Heart right ventricle (tissue), 16 donors: ENCODE data around the gene SDCCAG8. TPM values are rescaled to one million over a fixed set of nuclear protein-coding genes. Genes with fewer than 3 reads are reported as not detected.
"Not testable (repeated sequence)": the region's sequence is repeated elsewhere in the genome, so short reads cannot be mapped to it uniquely, and the experiment has no call there.

Experiments used
- ATAC-seq, 8 donors: fragments of 200-7000 bp; cut with Tn5 transposase; one replicate each; pipeline ENCODE4 v1.9.1; 2020; ENCODE audit warnings: mild to moderate bottlenecking in 8 of 8, moderate library complexity in 8 of 8, moderate number of reproducible peaks in 1 of 8
- DNase-seq, 2 donors: peaks; one replicate each; pipeline ENCODE4 v3.0.0-alpha.2; 2020
- H3K27ac ChIP-seq, 10 donors: fragments of 200-600 bp; sonication (generic) in 2 of 10; one replicate each; pipeline versions ENCODE4 v1.5.0 to v1.8.0; 2020 to 2022; ENCODE audit warnings: mild to moderate bottlenecking in 3 of 10
- H3K27me3 ChIP-seq, 7 donors: fragments of 200-600 bp; one replicate each; pipeline ENCODE4 v1.8.0; 2021 to 2022; ENCODE audit warnings: mild to moderate bottlenecking in 2 of 7
- H3K36me3 ChIP-seq, 9 donors: fragments of 200-600 bp; sonication (generic) in 1 of 9; one replicate each; pipeline versions ENCODE4 v1.5.0 to v1.8.0; 2020 to 2022; ENCODE audit warnings: mild to moderate bottlenecking in 2 of 9
- H3K4me1 ChIP-seq, 9 donors: fragments of 200-600 bp; sonication (generic) in 1 of 9; one replicate each; pipeline versions ENCODE4 v1.5.0 to v1.8.0; 2020 to 2022; ENCODE audit warnings: mild to moderate bottlenecking in 4 of 9
- H3K4me3 ChIP-seq, 10 donors: fragments of 200-600 bp; sonication (generic) in 2 of 10; one replicate each; pipeline versions ENCODE4 v1.5.0 to v1.8.0; 2020 to 2022; ENCODE audit warnings: mild to moderate bottlenecking in 7 of 10, moderate library complexity in 2 of 10
- H3K9me3 ChIP-seq, 11 donors: fragments of 200-600 bp in 10 of 11; sonication (generic) in 2 of 11; one replicate each; pipeline versions ENCODE4 v1.5.0 to v1.8.0; 2013 to 2022; ENCODE audit warnings: mild to moderate bottlenecking in 2 of 11, control low read depth in 1 of 11, moderate library complexity in 1 of 11
- CTCF ChIP-seq, 9 donors: fragments of 200-600 bp; sonication (generic) in 2 of 9; IDR thresholded peaks; one replicate each; pipeline versions ENCODE4 v1.5.0 to v1.8.0; 2021 to 2022; ENCODE audit warnings: antibody characterized with exemption in 9 of 9, mild to moderate bottlenecking in 5 of 9, moderate library complexity in 1 of 9
- WGBS, 2 donors: extraction: QIAGEN DNeasy Blood & Tissue Kit; methylation state at CpG; one replicate each; pipeline ENCODE4 v1.1.7; 2013; ENCODE audit warnings: inconsistent platforms in 1 of 2; 5-methylcytosine and 5-hydroxymethylcytosine counted together
- intact Hi-C, 10 donors: fragments of 100-400 bp; cut with DNase I; formaldehyde crosslinking; loops; one replicate each; pipeline versions ENCODE4 v1.11.1 to v1.14.2; 2022
- long read RNA-seq, 3 donors: library from polyadenylated mRNA; unstranded; transcript quantifications; one replicate each; pipeline ENCODE4 v2.0.0, GENCODE V29; 2020 to 2021
- polyA plus RNA-seq, 2 donors: library from polyadenylated mRNA; stranded (reverse); fragments of 200-250 nt; gene quantifications; one replicate each; pipeline ENCODE4 v1.2.3, GENCODE V29; 2013
- total RNA-seq, 10 donors: library from RNA; stranded (reverse); fragmentation: NEBNext Ultra II Directional in 3 of 10; extraction: Animal tissue kit (Norgen Biotek cat#: 25700) in 3 of 10; gene quantifications; one replicate each; pipeline versions ENCODE4 v1.2.1 to v1.2.4, GENCODE V29; 2021 to 2023
- donor health status: Arrhythmogenic right ventricular cardiomyopathy.
- donor health status: ischemic (EF 13 %, LVEDD 7.1; RV severe dilation, severe dysfunction).
- donor health status: healthy with polysubstance abuse.
- donor health status: DM: no; HTN: yes; CAD: no.
- donor health status: DM: no; HTN: no; CAD: no.
- donor health status: ischemic (EF 25% LVEDD 6.9; RV normal size, moderate dysfunction).
- donor health status: ischemic (EF 25% LVEDD 5.7; RV mildly dilated, moderate dysfunction).
- donor health status: healthy.
- donor health status: DM: yes; HTN: yes; CAD: no.
- donor health status: Ischemic cardiomyopathy.
- donor health status: ischemic (EF 35%, LVEDD 5.7; RV mildly dilated, moderate dysfunction).
- donor health status: nonischemic (EF 11% LVEDD 7.7; RV severe dilation, severe dysfunction).
- donor health status: DM: yes; HTN: yes; CAD: no.
- donor health status: PGD.
- donor health status: ischemic (EF 29% LVEDD 5.4; RV normal size, mild dysfunction).
- donor health status: nonischemic (EF 23%, LVEDD 6.1; RV moderate dilation, normal function).

SDCCAG8 gene
- total RNA-seq (10 to 100 TPM; 17.0 to 37.1 (median 29.1) TPM), polyA plus RNA-seq (10 to 100 TPM in 1 of 2 donors, 1 to 10 TPM in 1; 7.7 to 20.3 TPM)
- long read RNA-seq, donor 1, partial matches to known transcripts: 1 of 18 reads
- long read RNA-seq, donor 1, other reads (novel, unspliced or antisense): 17 of 18 reads
- long read RNA-seq, donor 2, partial matches to known transcripts: 0 of 16 reads
- long read RNA-seq, donor 2, other reads (novel, unspliced or antisense): 12 of 16 reads
- long read RNA-seq, donor 3, partial matches to known transcripts: 4 of 23 reads
- long read RNA-seq, donor 3, other reads (novel, unspliced or antisense): 17 of 23 reads

GRCh38 chr1:243255791-243256512 lies at the start of gene SDCCAG8:
TSS of gene SDCCAG8 (plus strand) at chr1:243256041. CDS start at chr1:243256174, 133 bp downstream.
- intact Hi-C loops: no loop called here
- H3K4me1 ChIP-seq: peaks cover 3 to 61% (median 43%) of the 10 kb centered on the region in 9 donors
- WGBS, 2 donors: 0% methylated on average over 32 of the region's 32 CpGs

GRCh38 chr1:243211984-243212383 lies 43.9 kb upstream of the SDCCAG8 start:
- DNase-seq, H3K4me3 ChIP-seq, intact Hi-C loops, H3K27me3 ChIP-seq: not testable (repeated sequence)
- H3K9me3 ChIP-seq: peaks cover 0 to 10% (median 0%) of the 10 kb centered on the region in 11 donors
- peaks cover 0 to 21% (median 12%) of the 10 kb centered on the region in 9 donors for H3K4me1 ChIP-seq
- peak; percentile 44 to 92 (median 84) for ATAC-seq
- WGBS, 2 donors: 20 to 22% methylated on average over 2 of the region's 3 CpGs
- H3K36me3 ChIP-seq: peaks cover 0 to 35% (median 0%) of the 10 kb centered on the region in 9 donors
- H3K27ac ChIP-seq: peak overlapping the region in 5 of 10 donors; percentile 34 to 54 (median 37)

More at GRCh38 chr1:243255791-243256512, at the start of gene SDCCAG8:
- TF ChIP-seq CTCF (IDR thresholded peaks at IDR 0.05): no peak
- DNase-seq: peak; percentile 96 to 99
- Histone ChIP-seq H3K27ac (peak within 1 kb of the TSS; percentile 87 to 99 (median 97)), H3K4me3 (peak within 1 kb of the TSS; percentile 69 to 95 (median 86)), H3K9me3 (no peaks in the 10 kb centered on the region), H3K27me3 (no peaks in the 10 kb centered on the region), H3K36me3 (no peaks in the 10 kb centered on the region)
- ATAC-seq: peak; percentile 90 to 97 (median 95)

GRCh38 chr1:243213045-243213787 lies 42.6 kb upstream of the SDCCAG8 start:
- no peak for DNase-seq
- peaks cover 0 to 29% (median 12%) of the 10 kb centered on the region in 9 donors for H3K4me1 ChIP-seq
- no peak for TF ChIP-seq CTCF (IDR thresholded peaks at IDR 0.05)
- intact Hi-C loops: no loop called here
- peak overlapping the region in 5 of 10 donors; percentile 8 to 54 (median 37) for H3K27ac ChIP-seq
- WGBS, 2 donors: 74 to 75% methylated on average over 4 of the region's 4 CpGs
- H3K9me3 ChIP-seq: peaks cover 0 to 6% (median 0%) of the 10 kb centered on the region in 11 donors
- peak in 5 of 8 donors; percentile 62 to 83 (median 79) for ATAC-seq
- no peak overlapping the region for H3K4me3 ChIP-seq
- H3K27me3 ChIP-seq: no peaks in the 10 kb centered on the region
- H3K36me3 ChIP-seq: peaks cover 0 to 41% (median 3%) of the 10 kb centered on the region in 9 donors

GRCh38 chr1:243215276-243215875 lies 40.5 kb upstream of the SDCCAG8 start:
- Histone ChIP-seq H3K4me1 (peaks cover 0 to 45% (median 12%) of the 10 kb centered on the region in 9 donors), H3K36me3 (peaks cover 0 to 46% (median 4%) of the 10 kb centered on the region in 9 donors)
- intact Hi-C loops: loop anchor here in 1 of 10 donors (5.0 kb wide), 1 partner anchor 37 kb away; no protein-coding TSS in a partner anchor
- not testable (repeated sequence) for ATAC-seq, DNase-seq, H3K9me3 ChIP-seq, H3K4me3 ChIP-seq, H3K27ac ChIP-seq, H3K27me3 ChIP-seq
- WGBS, 2 donors: 85% methylated on average over 11 of the region's 12 CpGs
